Large intestine (tissue), 1 donor: Measurements from ENCODE around the gene THPO. TPM values are rescaled to one million over a fixed set of nuclear protein-coding genes. Genes with fewer than 3 reads are reported as not detected.

Experiments used
- polyA plus RNA-seq: library from polyadenylated mRNA; unstranded; fragments of 120-200 nt; gene quantifications from one replicate; pipeline ENCODE4 v1.2.1, GENCODE V29; 2013

THPO gene
- polyA plus RNA-seq, 1 donor: 1.9 TPM

Other genes starting within 250 kb of the THPO start
- gene EIF2B5, start 242.8 kb downstream of the THPO start, polyA plus RNA-seq: 46.5 TPM
- gene DVL3, start 222.8 kb downstream of the THPO start, polyA plus RNA-seq: 81.0 TPM
- 286 TPM for gene AP2M1, start 203.4 kb downstream of the THPO start, polyA plus RNA-seq
- gene ABCF3, start 192.0 kb downstream of the THPO start, polyA plus RNA-seq: 72.3 TPM
- 18.6 TPM for gene VWA5B2, start 148.6 kb downstream of the THPO start, polyA plus RNA-seq
- gene ALG3, start 129.2 kb downstream of the THPO start, polyA plus RNA-seq: 74.6 TPM
- gene EEF1AKMT4, start 128.5 kb downstream of the THPO start, polyA plus RNA-seq: 5.3 TPM
- gene CAMK2N2, start 116.7 kb downstream of the THPO start, polyA plus RNA-seq: 0.72 TPM
- 1.4 TPM for gene ECE2, start 102.2 kb downstream of the THPO start, polyA plus RNA-seq
- gene PSMD2, start 79.0 kb downstream of the THPO start, polyA plus RNA-seq: 148 TPM
- gene EIF4G1, start 63.6 kb downstream of the THPO start, polyA plus RNA-seq: 203 TPM
- gene FAM131A, start 40.6 kb downstream of the THPO start, polyA plus RNA-seq: 14.9 TPM
- gene CLCN2, start 16.6 kb downstream of the THPO start, polyA plus RNA-seq: 27.5 TPM
- 167 TPM for gene POLR2H, start 16.5 kb downstream of the THPO start, polyA plus RNA-seq
- 3.7 TPM for gene CHRD, start 1.8 kb upstream of the THPO start, polyA plus RNA-seq
- 9.3 TPM for gene EPHB3, start 183.6 kb upstream of the THPO start, polyA plus RNA-seq